H1 (cell line): Measurements from ENCODE around the gene PIK3R3. TPM values are rescaled to one million over a fixed set of nuclear protein-coding genes. Genes with fewer than 3 reads are reported as not detected.

Source experiments
- CBX8 ChIP-seq: fragments of 300-800, 300-1000 bp; sonication (generic); IDR thresholded peaks from 2 replicates; pipeline ENCODE4 v1.7.1; 2016; ENCODE audit warnings: low read depth, low read length, borderline replicate concordance
- polyA plus RNA-seq, 7 experiments: library from polyadenylated mRNA; depleted of rRNA in 3 of 7; stranded (reverse) in 5 of 7; unstranded in 2 of 7; fragments of >200 nt in 5 of 7; fragments of 200-250 nt in 2 of 7; gene quantifications; 1 replicate in 5 of 7; 2 replicates in 1 of 7; 4 replicates in 1 of 7; pipeline versions ENCODE4 v1.2.1 to v1.2.3, GENCODE V29; 2011 to 2013; ENCODE audit warnings: missing spikeins in 2 of 7, mixed read lengths in 2 of 7
- total RNA-seq: library from RNA; stranded (reverse); fragmentation: NEBNext Ultra II Directional; extraction: Animal tissue kit (Norgen Biotek cat#: 25700); gene quantifications from 2 replicates; pipeline ENCODE4 v1.2.1, GENCODE V29; 2021

PIK3R3 gene
- total and polyA plus RNA-seq, 2 of the 8 experiments (the other 6 are each of a cell fraction or from before 2014, with no cell fraction given), result 5.3 to 13.6 TPM

DNA sequence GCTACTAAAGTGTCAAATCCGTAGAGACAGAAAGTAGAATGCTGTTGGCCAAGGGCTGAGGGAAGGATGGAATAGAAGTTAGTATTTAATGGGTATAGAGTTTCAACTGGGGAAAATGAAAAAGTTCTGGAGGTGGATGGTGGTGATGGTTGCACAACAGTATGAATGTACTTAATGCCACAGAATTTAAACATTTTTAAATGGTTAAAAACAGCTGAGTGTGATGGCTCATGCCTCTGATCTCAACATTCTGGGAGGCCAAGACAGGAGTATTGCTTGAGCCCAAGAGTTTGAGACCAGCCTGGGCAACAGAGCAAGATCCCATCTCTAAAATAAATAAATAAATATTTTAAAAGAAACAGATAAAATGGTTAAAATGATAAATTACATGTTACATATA is 44.5 kb downstream of the PIK3R3 start (continued):
- no peak for TF ChIP-seq CBX8
